H1 (cell line): ENCODE results near the gene BCAR1. TPM values are rescaled to one million over a fixed set of nuclear protein-coding genes. Genes with fewer than 3 reads are reported as not detected.

Experiments used
- CTCF ChIA-PET: fragments of 300-600 bp; sonication (Branson Sonifier 250); formaldehyde crosslinking; loops from one replicate; lab custom pipeline; 2021; ENCODE audit not compliant: partially characterized antibody; lab: Charles Lee
- POLR2A ChIA-PET: fragments of 300-600 bp; sonication (Branson Sonifier 250); formaldehyde crosslinking; loops from one replicate; lab custom pipeline; 2021; ENCODE audit warnings: inconsistent platforms; ENCODE audit not compliant: partially characterized antibody; lab: Charles Lee
- DNase-seq, 2 experiments: peaks; one replicate each; pipeline versions ENCODE4 v3.0.0 to v3.0.0-alpha.2; 2010 to 2022; ENCODE audit warnings: low spot score in 2 of 2, low read depth in 1 of 2, mixed read lengths in 1 of 2
- FAIRE-seq: peaks from 2 replicates; lab custom pipeline; 2011; peaks lifted over from hg19 to GRCh38; lab: Jason Lieb, UNC
- H2AFZ ChIP-seq: 2 replicates; pipeline ENCODE4 v1.8.1; 2012; ENCODE audit warnings: low read length, inconsistent platforms
- H2AK5ac ChIP-seq: 2 replicates; pipeline ENCODE4 v1.6.1; 2013; ENCODE audit warnings: low read depth, low read length
- H2BK120ac ChIP-seq: replicated peaks from 2 replicates; pipeline ENCODE3; 2013; ENCODE audit warnings: low read depth, low read length, inconsistent platforms
- H2BK12ac ChIP-seq: 2 replicates; pipeline ENCODE4 v1.6.1; 2013; ENCODE audit warnings: low read depth, low read length
- H2BK15ac ChIP-seq: 2 replicates; pipeline ENCODE4 v1.6.1; 2013; ENCODE audit warnings: low read length
- H2BK20ac ChIP-seq: 2 replicates; pipeline ENCODE4 v1.6.1; 2013; ENCODE audit warnings: low read length
- H2BK5ac ChIP-seq: 2 replicates; pipeline ENCODE4 v1.6.1; 2013; ENCODE audit warnings: low read depth, low read length
- H3K14ac ChIP-seq: 2 replicates; pipeline ENCODE4 v1.6.1; 2013; ENCODE audit warnings: inconsistent platforms; ENCODE audit not compliant: insufficient read length
- H3K18ac ChIP-seq: 2 replicates; pipeline ENCODE4 v1.6.1; 2013; ENCODE audit warnings: low read length; ENCODE audit errors: extremely low read depth
- H3K23ac ChIP-seq: 2 replicates; pipeline ENCODE4 v1.6.1; 2013; ENCODE audit warnings: inconsistent platforms; ENCODE audit not compliant: insufficient read length
- H3K23me2 ChIP-seq: 2 replicates; pipeline ENCODE4 v1.6.1; 2013; ENCODE audit warnings: low read depth, low read length
- H3K27ac ChIP-seq: 2 replicates; pipeline ENCODE4 v1.6.1; 2011; ENCODE audit warnings: low read depth, low read length, inconsistent platforms
- H3K27me3 ChIP-seq, 4 experiments: replicated peaks in 1 of 4; 1 replicate in 1 of 4; 2 replicates in 3 of 4; pipeline versions ENCODE4 v1.6.1 to v1.8.1; 2011 to 2013; ENCODE audit warnings: low read length in 3 of 4, mild to moderate bottlenecking in 3 of 4, inconsistent platforms in 2 of 4, mixed read lengths in 2 of 4, moderate library complexity in 1 of 4; ENCODE audit not compliant: control insufficient read depth in 3 of 4, insufficient read depth in 3 of 4; ENCODE audit errors: extremely low read depth in 1 of 4
- H3K36me3 ChIP-seq, 4 experiments: 2 replicates each; pipeline versions ENCODE4 v1.6.1 to v1.8.1; 2011 to 2013; ENCODE audit warnings: mild to moderate bottlenecking in 4 of 4, low read length in 3 of 4, moderate library complexity in 2 of 4, control low read depth in 1 of 4, inconsistent platforms in 1 of 4; ENCODE audit not compliant: insufficient read depth in 4 of 4, control insufficient read depth in 2 of 4
- H3K4ac ChIP-seq: replicated peaks from 2 replicates; pipeline ENCODE3; 2013; ENCODE audit warnings: low read length, low read depth, mixed read lengths, inconsistent platforms; ENCODE audit not compliant: insufficient read length
- H3K4me1 ChIP-seq, 4 experiments: replicated peaks in 1 of 4; 1 replicate in 1 of 4; 2 replicates in 3 of 4; pipeline versions ENCODE4 v1.6.1 to v1.8.1; 2011 to 2013; ENCODE audit warnings: low read length in 3 of 4, inconsistent platforms in 2 of 4, mixed read lengths in 1 of 4; ENCODE audit not compliant: insufficient read depth in 4 of 4, control insufficient read depth in 3 of 4
- H3K4me2 ChIP-seq, 2 experiments: 2 replicates each; pipeline versions ENCODE4 v1.6.1 to v1.8.1; 2011 to 2013; ENCODE audit warnings: low read depth in 2 of 2, low read length in 2 of 2, control low read depth in 1 of 2, inconsistent platforms in 1 of 2, mild to moderate bottlenecking in 1 of 2; ENCODE audit not compliant: insufficient read depth in 1 of 2
- H3K4me3 ChIP-seq, 4 experiments: fragments of 200-600, 300-600 bp in 1 of 4; sonication (generic), shearing (Covaris generic), sonication (Bioruptor Twin) in 1 of 4; 2 replicates each; pipeline versions ENCODE4 v1.5.1 to v1.8.1; 2011 to 2016; ENCODE audit warnings: low read length in 4 of 4, low read depth in 3 of 4, control low read depth in 2 of 4, inconsistent platforms in 2 of 4, mild to moderate bottlenecking in 2 of 4, mixed read lengths in 1 of 4, moderate library complexity in 1 of 4; ENCODE audit not compliant: insufficient read depth in 2 of 4; ENCODE audit errors: extremely low read depth in 1 of 4
- H3K56ac ChIP-seq: replicated peaks from 2 replicates; pipeline ENCODE3; 2013; ENCODE audit warnings: low read depth, mild to moderate bottlenecking, mixed read lengths, low read length, inconsistent platforms; ENCODE audit not compliant: insufficient read length
- H3K79me1 ChIP-seq: 2 replicates; pipeline ENCODE4 v1.6.1; 2013; ENCODE audit warnings: low read depth, low read length, control low read depth
- H3K79me2 ChIP-seq, 2 experiments: 2 replicates each; pipeline versions ENCODE4 v1.6.1 to v1.8.1; 2012 to 2013; ENCODE audit warnings: low read length in 2 of 2, mild to moderate bottlenecking in 2 of 2, inconsistent platforms in 1 of 2; ENCODE audit not compliant: insufficient read depth in 2 of 2, control insufficient read depth in 1 of 2
- H3K9ac ChIP-seq, 4 experiments: replicated peaks in 1 of 4; 1 replicate in 1 of 4; 2 replicates in 3 of 4; pipeline versions ENCODE4 v1.6.1 to v1.8.1; 2011 to 2013; ENCODE audit warnings: low read depth in 3 of 4, low read length in 3 of 4, control low read depth in 2 of 4, mild to moderate bottlenecking in 2 of 4, moderate library complexity in 2 of 4, inconsistent platforms in 1 of 4; ENCODE audit errors: extremely low read depth in 1 of 4
- H3K9me3 ChIP-seq, 2 experiments: 2 replicates each; pipeline versions ENCODE4 v1.6.1 to v1.8.1; 2012 to 2013; ENCODE audit warnings: mild to moderate bottlenecking in 2 of 2, moderate library complexity in 2 of 2, control low read depth in 1 of 2, inconsistent platforms in 1 of 2, low read depth in 1 of 2, low read length in 1 of 2, mixed read lengths in 1 of 2; ENCODE audit not compliant: insufficient read depth in 2 of 2
- H4K20me1 ChIP-seq, 2 experiments: replicated peaks in 1 of 2; 2 replicates each; pipeline versions ENCODE3 to v1.8.1; 2011 to 2013; ENCODE audit warnings: inconsistent platforms in 2 of 2, low read length in 2 of 2, mild to moderate bottlenecking in 1 of 2; ENCODE audit not compliant: insufficient read depth in 2 of 2, control insufficient read depth in 1 of 2
- H4K5ac ChIP-seq: 2 replicates; pipeline ENCODE4 v1.6.1; 2013; ENCODE audit warnings: low read length, low read depth, mixed read lengths, inconsistent platforms; ENCODE audit not compliant: insufficient read length
- H4K8ac ChIP-seq: 2 replicates; pipeline ENCODE4 v1.8.0; 2013; ENCODE audit warnings: mild to moderate bottlenecking, moderate library complexity, low read length, inconsistent platforms; ENCODE audit not compliant: insufficient read depth; ENCODE audit errors: extremely low read depth
- H4K91ac ChIP-seq: replicated peaks from 2 replicates; pipeline ENCODE3; 2013; ENCODE audit warnings: low read length, mixed read lengths, inconsistent platforms; ENCODE audit not compliant: insufficient read length
- CHD2 ChIP-seq: IDR thresholded peaks from 2 replicates; pipeline ENCODE4 v1.6.1; 2012; ENCODE audit warnings: low read length, improper control_type of control experiment
- NRF1 ChIP-seq: IDR thresholded peaks from 2 replicates; pipeline ENCODE4 v1.6.1; 2011; ENCODE audit warnings: mild to moderate bottlenecking, low read depth, low read length, improper control_type of control experiment
- RXRA ChIP-seq: IDR thresholded peaks from 2 replicates; pipeline ENCODE4 v1.6.1; 2011; ENCODE audit warnings: low read depth, mild to moderate bottlenecking, low read length, moderate library complexity; ENCODE audit not compliant: insufficient read depth
- TBP ChIP-seq: IDR thresholded peaks from 2 replicates; pipeline ENCODE4 v1.6.1; 2011; ENCODE audit warnings: low read depth, low read length, improper control_type of control experiment
- USF2 ChIP-seq: IDR thresholded peaks from 2 replicates; pipeline ENCODE4 v1.6.1; 2011; ENCODE audit warnings: low read length, improper control_type of control experiment
- WGBS, 2 experiments: shearing (Covaris generic) in 1 of 2; methylation state at CpG; one replicate each; pipeline versions ENCODE4 v1.1.6 to v1.1.7; 2013 to 2015; ENCODE audit warnings: low lambda C conversion rate in 2 of 2, mixed read lengths in 2 of 2, inconsistent platforms in 1 of 2, low coverage in 1 of 2, missing lambda C conversion rate in 1 of 2; ENCODE audit not compliant: insufficient replicate concordance in 2 of 2, insufficient coverage in 1 of 2, insufficient read length in 1 of 2; ENCODE audit errors: extremely low coverage in 1 of 2, missing lambda C conversion rate in 1 of 2; 5-methylcytosine and 5-hydroxymethylcytosine counted together
- polyA plus RNA-seq, 7 experiments: library from polyadenylated mRNA; depleted of rRNA in 3 of 7; stranded (reverse) in 5 of 7; unstranded in 2 of 7; fragments of >200 nt in 5 of 7; fragments of 200-250 nt in 2 of 7; gene quantifications; 1 replicate in 5 of 7; 2 replicates in 1 of 7; 4 replicates in 1 of 7; pipeline versions ENCODE4 v1.2.1 to v1.2.3, GENCODE V29; 2011 to 2013; ENCODE audit warnings: missing spikeins in 2 of 7, mixed read lengths in 2 of 7
- total RNA-seq: library from RNA; stranded (reverse); fragmentation: NEBNext Ultra II Directional; extraction: Animal tissue kit (Norgen Biotek cat#: 25700); gene quantifications from 2 replicates; pipeline ENCODE4 v1.2.1, GENCODE V29; 2021

BCAR1 gene
- total and polyA plus RNA-seq, 2 of the 8 experiments (the other 6 are each of a cell fraction or from before 2014, with no cell fraction given), result 59.8 to 105 TPM

GRCh38 chr16:75238132-75238852 lies 13.1 kb downstream of the BCAR1 start:
- Histone ChIP-seq H4K91ac (no peak overlapping the region), H3K56ac (no peak overlapping the region), H2BK5ac (peak overlapping the region; percentile 6), H3K9me3 (no peaks in the 10 kb centered on the region), H3K14ac (no peak overlapping the region), H3K79me1 (peaks cover 15% of the 10 kb centered on the region; the same call in 1 of the 2 replicates), H3K79me2 (peaks cover 0 to 43% of the 10 kb centered on the region in 2 experiments; a peak in 2 of 4 replicates), H2BK120ac (no peak overlapping the region), H3K36me3 (peaks cover 2 to 53% (median 19%) of the 10 kb centered on the region in 4 experiments; a peak in 7 of 8 replicates), H3K27me3 (no peaks in the 10 kb centered on the region), H2AFZ (no peak overlapping the region), H3K4me3 (no peak overlapping the region), H3K27ac (peak overlapping the region; percentile 49; the same call in 1 of the 2 replicates), H2BK12ac (no peak overlapping the region), H3K9ac (no peak overlapping the region; a peak in 1 of 7 replicates), H4K8ac (peak overlapping the region; percentile 38), H4K20me1 (peaks cover 25 to 42% of the 10 kb centered on the region in 2 experiments), H2BK20ac (no peak overlapping the region), H4K5ac (no peak overlapping the region), H3K4ac (no peak overlapping the region), H3K23ac (no peak overlapping the region), H3K23me2 (no peaks in the 10 kb centered on the region), H3K18ac (no peak overlapping the region), H2BK15ac (no peak overlapping the region), H2AK5ac (no peak overlapping the region), H3K4me2 (no peak overlapping the region), H3K4me1 (peaks cover 0 to 6% (median 2%) of the 10 kb centered on the region in 4 experiments; a peak in 2 of 7 replicates)
- 96% methylated on average over 22 of the region's 25 CpGs; no CpG with 5 or more reads in 1 of the 2 experiments for WGBS, 2 experiments
- ChIA-PET POLR2A (interaction anchor here (0.6 to 22.7 kb wide), 4 partner anchors 9 to 398 kb away, joined by 3 to 375 read pairs (median 6); partner anchors contain the start of gene BCAR1), CTCF (interaction anchor here (0.6 to 10.8 kb wide), 10 partner anchors 9 to 67 kb away, joined by 3 to 236 read pairs (median 3); partner anchors contain the start of gene BCAR1)
- FAIRE-seq (no peak), DNase-seq (no peak)
- TF ChIP-seq NRF1 (no peak), USF2 (no peak), TBP (no peak), RXRA (no peak), CHD2 (no peak)
